A673 (cell line): ENCODE results near the gene SMCHD1.

Experiments
- EZH2 ChIP-seq: fragments of 200-600 bp; sonication (generic); IDR thresholded peaks from 2 replicates; pipeline ENCODE4 v1.6.1; 2017; ENCODE audit warnings: borderline replicate concordance, low read depth, mild to moderate bottlenecking, mixed read lengths, antibody characterized with exemption, low read length; ENCODE audit not compliant: poor library complexity, severe bottlenecking
- TF ChIP-seq, protein P1 (sequence below): fragments of 300-800, 200-600 bp; sonication (generic); conservative IDR thresholded peaks from 2 replicates; pipeline ENCODE4 v1.5.1; 2017; ENCODE audit warnings: low read depth, mild to moderate bottlenecking, antibody characterized with exemption, low read length, moderate library complexity, mixed read lengths

DNA sequence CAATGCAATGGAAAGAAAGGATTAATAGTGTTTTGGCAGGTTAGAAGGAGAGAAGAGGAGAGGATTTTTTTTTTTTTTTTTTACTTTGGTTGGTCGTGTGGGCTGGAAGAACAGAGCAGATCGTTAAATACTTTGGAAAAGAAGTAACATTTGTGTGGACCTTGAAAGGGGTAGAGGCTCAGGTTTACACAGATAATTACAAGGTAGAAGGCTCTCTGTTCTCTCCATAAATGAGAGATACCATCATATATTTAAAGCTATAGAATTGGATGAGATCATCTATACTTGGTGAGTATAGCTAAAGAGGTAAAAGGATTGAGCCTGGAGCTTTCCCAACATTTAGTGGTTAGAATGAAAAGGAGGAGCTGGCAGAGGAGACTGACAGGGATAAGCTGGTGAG is 49.0 kb downstream of the SMCHD1 start:
- TF ChIP-seq, protein P1, sequence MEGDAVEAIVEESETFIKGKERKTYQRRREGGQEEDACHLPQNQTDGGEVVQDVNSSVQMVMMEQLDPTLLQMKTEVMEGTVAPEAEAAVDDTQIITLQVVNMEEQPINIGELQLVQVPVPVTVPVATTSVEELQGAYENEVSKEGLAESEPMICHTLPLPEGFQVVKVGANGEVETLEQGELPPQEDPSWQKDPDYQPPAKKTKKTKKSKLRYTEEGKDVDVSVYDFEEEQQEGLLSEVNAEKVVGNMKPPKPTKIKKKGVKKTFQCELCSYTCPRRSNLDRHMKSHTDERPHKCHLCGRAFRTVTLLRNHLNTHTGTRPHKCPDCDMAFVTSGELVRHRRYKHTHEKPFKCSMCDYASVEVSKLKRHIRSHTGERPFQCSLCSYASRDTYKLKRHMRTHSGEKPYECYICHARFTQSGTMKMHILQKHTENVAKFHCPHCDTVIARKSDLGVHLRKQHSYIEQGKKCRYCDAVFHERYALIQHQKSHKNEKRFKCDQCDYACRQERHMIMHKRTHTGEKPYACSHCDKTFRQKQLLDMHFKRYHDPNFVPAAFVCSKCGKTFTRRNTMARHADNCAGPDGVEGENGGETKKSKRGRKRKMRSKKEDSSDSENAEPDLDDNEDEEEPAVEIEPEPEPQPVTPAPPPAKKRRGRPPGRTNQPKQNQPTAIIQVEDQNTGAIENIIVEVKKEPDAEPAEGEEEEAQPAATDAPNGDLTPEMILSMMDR: no peak
- TF ChIP-seq EZH2: no peak
